BE2C (cell line): ENCODE measurements around the gene BCO1.

Experiments used
- DNase-seq: peaks from one replicate; pipeline ENCODE4 v3.0.0-alpha.2; 2020
- H3K27me3 ChIP-seq: fragments of 250-450 bp; sonication (Bioruptor Pico); 2 replicates; pipeline ENCODE4 v1.5.1; 2020; ENCODE audit warnings: mild to moderate bottlenecking
- H3K36me3 ChIP-seq: fragments of 250-450 bp; sonication (Bioruptor Pico); 2 replicates; pipeline ENCODE4 v1.5.1; 2020; ENCODE audit warnings: mild to moderate bottlenecking
- H3K4me1 ChIP-seq: fragments of 250-450 bp; sonication (Bioruptor Pico); 2 replicates; pipeline ENCODE4 v1.5.1; 2020
- H3K4me3 ChIP-seq: 2 replicates; pipeline ENCODE4 v1.5.1; 2011; ENCODE audit warnings: low read depth, low read length
- H3K9me3 ChIP-seq: fragments of 250-450 bp; sonication (Bioruptor Pico); 2 replicates; pipeline ENCODE4 v1.5.1; 2020
- CTCF ChIP-seq: IDR thresholded peaks from 2 replicates; pipeline ENCODE4 v1.5.1; 2012; ENCODE audit warnings: mild to moderate bottlenecking, low read depth, low read length

BCO1 gene

GRCh38 chr16:81264386-81264785, 25.9 kb downstream of the BCO1 start:
- Histone ChIP-seq H3K27me3 (no peaks in the 10 kb centered on the region), H3K4me1 (peaks cover 5% of the 10 kb centered on the region; the same call in 1 of the 2 replicates), H3K9me3 (no peaks in the 10 kb centered on the region; the same call in 1 of the 2 replicates), H3K4me3 (no peak overlapping the region), H3K36me3 (no peaks in the 10 kb centered on the region)
- DNase-seq, result no peak
- no peak for TF ChIP-seq CTCF

DNA sequence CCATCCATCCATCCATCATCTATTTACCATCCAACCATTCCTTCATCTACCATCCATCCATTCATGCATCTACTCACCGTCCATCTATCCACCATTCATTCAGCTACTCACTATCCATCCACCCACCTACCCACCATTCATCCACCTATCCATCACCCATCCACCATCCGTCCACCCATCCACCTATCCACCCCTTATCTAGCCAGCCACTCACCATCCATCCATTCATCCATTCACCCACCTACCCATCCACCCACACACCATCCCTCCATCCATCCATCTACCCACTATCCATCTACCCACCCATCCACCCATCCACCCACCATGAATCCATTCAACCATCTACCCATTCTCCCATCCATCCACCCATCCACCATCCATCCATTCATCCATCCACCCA, 26.6 kb downstream of the BCO1 start:
- no peak for DNase-seq
- no peak for TF ChIP-seq CTCF
- H3K4me1 ChIP-seq, result peaks cover 5% of the 10 kb centered on the region; the same call in 1 of the 2 replicates
- no peak overlapping the region for H3K4me3 ChIP-seq
- H3K27me3 ChIP-seq, result no peaks in the 10 kb centered on the region
- no peaks in the 10 kb centered on the region for H3K36me3 ChIP-seq
- H3K9me3 ChIP-seq, result no peaks in the 10 kb centered on the region; the same call in 1 of the 2 replicates

DNA sequence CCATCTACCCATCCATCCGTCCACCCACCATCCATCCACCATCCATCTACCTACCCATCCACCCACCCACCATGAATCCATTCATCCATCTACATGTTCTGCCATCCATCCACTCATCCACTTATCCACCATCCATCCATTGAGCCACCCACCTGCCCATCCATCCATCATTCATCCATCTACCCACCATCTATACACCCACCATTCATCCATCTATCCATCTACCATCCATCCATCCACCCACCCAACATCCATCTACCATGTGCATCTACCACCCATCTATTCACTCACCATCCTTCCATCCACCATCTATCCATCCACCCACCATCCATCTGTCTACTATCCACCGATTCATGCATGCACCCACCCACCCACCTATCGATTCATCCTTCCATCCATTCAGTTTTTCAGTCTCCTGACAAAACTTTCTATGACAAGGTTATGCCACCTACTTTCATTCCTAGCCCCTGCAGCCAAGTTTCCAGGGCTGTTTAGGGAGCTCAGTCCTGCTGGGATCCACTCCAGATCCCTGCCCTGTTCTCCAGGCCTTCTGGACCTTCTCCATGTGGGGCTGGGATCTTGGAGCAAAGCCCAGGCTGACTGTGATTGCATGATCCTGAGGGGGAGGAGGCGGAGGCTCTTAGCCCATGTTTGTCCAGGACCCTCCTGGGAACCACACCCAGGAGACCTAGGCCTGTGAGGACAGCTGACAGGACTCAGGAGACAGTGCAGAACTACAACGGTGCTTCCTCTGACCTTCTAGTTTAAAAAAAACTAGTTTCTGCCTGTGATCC, 27.4 kb downstream of the BCO1 start:
- peak; percentile 54 for DNase-seq
- TF ChIP-seq CTCF, result no peak
- H3K36me3 ChIP-seq, result no peaks in the 10 kb centered on the region
- H3K4me3 ChIP-seq, result no peak overlapping the region
- H3K4me1 ChIP-seq, result peaks cover 5% of the 10 kb centered on the region; the same call in 1 of the 2 replicates
- H3K27me3 ChIP-seq, result no peaks in the 10 kb centered on the region
- no peaks in the 10 kb centered on the region; the same call in 1 of the 2 replicates for H3K9me3 ChIP-seq

DNA sequence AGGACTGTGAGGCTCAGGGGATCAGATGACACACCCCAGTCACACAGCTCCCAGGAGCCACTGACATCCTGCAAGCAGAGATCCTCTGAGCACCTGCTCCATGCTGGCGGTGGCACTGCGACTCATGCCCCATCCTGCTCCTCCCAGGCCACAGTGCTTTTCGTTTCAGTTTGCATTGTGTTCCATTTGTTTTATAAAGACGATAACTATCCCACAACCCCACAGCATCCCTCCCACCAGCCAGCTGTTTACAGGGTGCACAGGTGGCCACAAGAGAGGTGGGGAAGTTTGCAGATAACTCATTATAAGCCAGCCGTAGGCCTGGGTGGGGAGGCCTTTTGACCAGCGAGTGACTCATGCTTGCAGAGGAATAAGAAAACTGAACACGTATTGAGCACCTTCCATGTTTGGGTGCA, 28.2 kb downstream of the BCO1 start:
- H3K36me3 ChIP-seq, result no peaks in the 10 kb centered on the region
- no peaks in the 10 kb centered on the region; the same call in 1 of the 2 replicates for H3K9me3 ChIP-seq
- no peaks in the 10 kb centered on the region for H3K27me3 ChIP-seq
- TF ChIP-seq CTCF, result no peak
- peak; percentile 24 for DNase-seq
- no peak overlapping the region for H3K4me3 ChIP-seq
- H3K4me1 ChIP-seq, result peaks cover 5% of the 10 kb centered on the region; the same call in 1 of the 2 replicates

- H3K27me3 ChIP-seq, result no peaks in the 10 kb centered on the region
- peaks cover 12% of the 10 kb centered on the region for H3K4me1 ChIP-seq
- H3K4me3 ChIP-seq, result no peak overlapping the region
- TF ChIP-seq CTCF, result no peak
- no peak for DNase-seq
- H3K9me3 ChIP-seq, result no peaks in the 10 kb centered on the region
- no peaks in the 10 kb centered on the region for H3K36me3 ChIP-seq
Observed at GRCh38 chr16:81268509-81268908, 30.0 kb downstream of the BCO1 start.
